K562 treated with DMSO at 1 percent for 4 hours (cell line): ENCODE measurements around the gene ZNF613. TPM values are rescaled to one million over a fixed set of nuclear protein-coding genes. Genes with fewer than 3 reads are reported as not detected.

Source experiments
- total RNA-seq: library from RNA; unstranded; fragments of 300-600 nt; gene quantifications from 2 replicates; pipeline ENCODE4 v1.2.3, GENCODE V29; 2022; ENCODE audit not compliant: insufficient read depth

Gene ZNF613
- total RNA-seq = 1.3 and 5.5 TPM in 2 replicates

GRCh38 chr19:51926784-51927741 lies at the start of gene ZNF613:
Gene ZNF613, plus strand, starts transcription at chr19:51927472. Its CDS starts 8,749 bp downstream, at chr19:51936221.

GRCh38 chr19:51887522-51888498 lies 39.5 kb upstream of the ZNF613 start, which contains the start of gene ZNF577:
Gene ZNF577, minus strand, starts transcription at chr19:51887951. Its CDS starts 7,569 bp downstream, at chr19:51880382.

DNA sequence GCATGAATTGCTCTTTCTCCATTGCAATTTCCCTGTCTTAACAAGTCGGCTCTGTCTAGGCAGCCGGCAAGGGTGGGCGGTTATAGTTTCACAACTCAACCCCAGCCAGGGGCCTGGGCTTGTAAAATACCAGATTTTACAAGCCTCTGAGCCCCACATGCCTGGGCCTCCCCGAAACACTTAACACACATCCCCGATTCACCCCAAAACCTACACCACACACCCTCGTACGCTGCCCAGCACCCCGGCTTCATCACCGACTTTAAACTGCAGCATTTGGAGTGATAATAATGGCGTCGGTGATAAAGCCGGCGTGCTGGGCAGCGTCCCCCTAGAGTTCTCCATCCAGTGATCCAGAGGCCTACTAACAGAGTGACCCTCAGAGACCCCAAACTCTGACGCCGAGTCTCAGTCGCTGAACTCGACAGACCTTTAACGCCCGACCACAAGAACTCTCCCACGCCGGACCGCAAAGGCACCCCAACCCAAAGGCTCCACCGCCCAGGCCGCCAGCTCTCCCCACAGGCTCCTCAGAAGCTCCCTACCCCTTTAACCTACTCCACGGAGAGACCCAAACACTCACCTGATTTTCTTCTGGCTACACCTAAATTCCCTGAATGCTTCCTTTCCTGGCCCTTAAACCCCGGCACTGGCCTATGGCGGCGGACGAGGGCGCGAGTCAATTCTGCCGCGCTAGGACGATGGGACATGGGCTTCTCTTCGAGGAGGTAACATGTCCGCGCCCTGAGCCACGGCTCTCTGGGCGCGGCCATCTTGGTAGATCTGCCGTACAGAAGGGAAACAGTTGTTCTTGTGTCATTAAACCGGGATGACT lies 22.7 kb upstream of the ZNF613 start, which contains the start of gene ZNF649:
Gene ZNF649, minus strand, starts transcription at position 687 of the 835 bp plus-strand sequence. CDS start 4,910 bp downstream, outside the sequence.

GRCh38 chr19:51986309-51987291 lies 59.3 kb downstream of the ZNF613 start, which contains the start of gene ZNF350:
Gene ZNF350, minus strand, starts transcription at chr19:51986840. Its CDS starts 12,480 bp downstream, at chr19:51974360.

Other genes with a start within 250 kb of the ZNF613 start
- gene SPACA6, start 234.1 kb upstream of the ZNF613 start, total RNA-seq = 12.2 and 13.2 TPM in 2 replicates
- not detected in 2 replicates for gene HAS1, start 203.5 kb upstream of the ZNF613 start, total RNA-seq
- 0.33 and 0.69 TPM in 2 replicates for gene FPR1, start 175.6 kb upstream of the ZNF613 start, total RNA-seq
- not detected in 2 replicates for gene FPR2, start 166.3 kb upstream of the ZNF613 start, total RNA-seq
- gene FPR3, start 132.3 kb upstream of the ZNF613 start, total RNA-seq = 1.9 and 2.6 TPM in 2 replicates
- 1.1 and 2.1 TPM in 2 replicates for gene ZNF577, start 39.5 kb upstream of the ZNF613 start, total RNA-seq
- gene ZNF649, start 22.5 kb upstream of the ZNF613 start, total RNA-seq = 1.8 and 4.0 TPM in 2 replicates
- gene ZNF350, start 59.4 kb downstream of the ZNF613 start, total RNA-seq = 0.69 and 2.5 TPM in 2 replicates
- 2.2 and 3.5 TPM in 2 replicates for gene ZNF615, start 80.7 kb downstream of the ZNF613 start, total RNA-seq
- 3.1 and 5.0 TPM in 2 replicates for gene ZNF614, start 100.9 kb downstream of the ZNF613 start, total RNA-seq
- 1.8 and 3.1 TPM in 2 replicates for gene ZNF432, start 121.4 kb downstream of the ZNF613 start, total RNA-seq
- 5.8 and 6.0 TPM in 2 replicates for gene ZNF841, start 168.3 kb downstream of the ZNF613 start, total RNA-seq
- gene ZNF616, start 212.5 kb downstream of the ZNF613 start, total RNA-seq = 5.9 and 8.0 TPM in 2 replicates
- 0.93 TPM in 1 of 2 replicates, not detected in the other for gene ZNF836, start 244.1 kb downstream of the ZNF613 start, total RNA-seq